GM21360 (cell line): ENCODE data around the gene LMAN2.

Experiments used
- ATAC-seq: cut with Tn5 transposase; IDR thresholded peaks from one replicate; pipeline ENCODE4 v1.9.1; 2021; ENCODE audit warnings: mild to moderate bottlenecking, moderate library complexity; ENCODE audit not compliant: unreplicated experiment

The LMAN2 gene

GRCh38 chr5:177328545-177329231 lies 22.8 kb downstream of the LMAN2 start:
- ATAC-seq = no peak

DNA sequence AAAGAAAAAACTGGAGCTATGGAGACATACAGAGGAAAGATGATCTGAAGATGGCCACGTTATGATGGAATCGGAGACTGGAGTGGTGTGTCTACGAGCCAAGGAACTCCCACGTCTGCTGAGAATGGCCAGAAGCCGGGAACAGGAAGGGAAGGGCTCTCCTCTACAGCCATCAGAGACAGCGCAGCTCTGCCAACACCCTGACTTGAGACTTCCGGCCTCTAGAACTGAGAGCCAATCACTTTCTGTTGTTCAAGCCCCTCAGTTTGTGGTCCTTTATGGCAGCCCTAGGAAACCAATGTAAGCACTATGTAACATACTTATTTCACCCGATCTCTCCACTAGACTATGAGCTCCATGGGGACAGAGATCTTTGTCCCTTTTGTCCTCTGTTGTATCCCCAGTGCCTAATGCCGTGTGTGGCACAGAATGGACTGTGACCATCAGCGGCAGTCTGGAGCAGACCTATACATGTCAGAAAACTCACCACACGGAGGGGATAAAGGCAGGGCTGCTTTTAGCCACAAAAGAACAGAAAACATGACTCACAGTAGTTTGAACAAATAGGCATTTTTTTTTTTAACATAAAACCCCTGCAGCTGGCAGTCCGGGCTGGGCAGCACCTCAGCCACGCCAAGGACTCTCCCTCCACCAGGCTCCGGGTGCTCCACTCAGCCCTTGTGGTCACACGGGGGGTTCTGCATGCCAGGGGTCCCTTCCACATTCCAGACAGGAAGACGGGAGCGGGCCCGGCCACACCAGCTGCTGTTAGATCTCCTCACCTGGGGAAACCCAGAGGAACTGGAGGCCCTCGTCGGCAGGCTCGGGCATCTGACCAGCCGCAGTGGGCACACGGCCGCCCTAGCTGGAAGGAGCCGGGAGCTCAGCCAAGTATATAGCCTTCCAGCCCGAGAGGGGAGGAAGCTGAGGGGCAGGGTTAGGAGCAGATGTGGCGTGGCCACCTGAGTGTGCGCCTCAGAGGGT lies 23.6 kb downstream of the LMAN2 start:
- no peak for ATAC-seq

DNA sequence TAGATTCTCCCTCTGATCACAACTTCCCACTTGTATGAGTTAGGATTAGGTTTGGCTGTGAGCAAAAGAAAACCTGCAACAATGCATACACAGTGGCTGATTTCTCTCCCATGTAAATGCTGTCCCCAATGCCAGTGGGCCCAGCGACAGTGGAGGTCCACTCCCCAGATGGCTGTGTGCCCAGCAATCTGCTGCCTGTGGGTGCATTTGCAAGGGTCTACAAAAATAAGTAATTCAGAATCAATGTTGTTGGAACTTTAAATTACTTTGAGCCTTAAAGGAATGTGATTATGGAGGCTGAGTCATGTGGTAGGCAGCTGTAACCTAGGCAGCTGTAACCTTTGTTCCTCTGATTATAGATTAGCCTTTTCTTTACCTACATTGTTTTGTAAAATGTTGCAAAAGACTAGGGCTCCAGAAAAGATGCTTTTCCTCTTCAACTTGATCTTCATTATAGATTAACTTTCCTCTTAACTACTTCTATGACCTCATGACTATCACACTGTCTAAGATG lies 25.5 kb downstream of the LMAN2 start:
- ATAC-seq = no peak

GRCh38 chr5:177320879-177321278 lies 30.6 kb downstream of the LMAN2 start:
- ATAC-seq = no peak

GRCh38 chr5:177319913-177320588 lies 31.4 kb downstream of the LMAN2 start:
- ATAC-seq = no peak

- no peak for ATAC-seq
Observed at GRCh38 chr5:177317959-177318377, 33.5 kb downstream of the LMAN2 start.

GRCh38 chr5:177316005-177316404 lies 35.5 kb downstream of the LMAN2 start:
- ATAC-seq = no peak

DNA sequence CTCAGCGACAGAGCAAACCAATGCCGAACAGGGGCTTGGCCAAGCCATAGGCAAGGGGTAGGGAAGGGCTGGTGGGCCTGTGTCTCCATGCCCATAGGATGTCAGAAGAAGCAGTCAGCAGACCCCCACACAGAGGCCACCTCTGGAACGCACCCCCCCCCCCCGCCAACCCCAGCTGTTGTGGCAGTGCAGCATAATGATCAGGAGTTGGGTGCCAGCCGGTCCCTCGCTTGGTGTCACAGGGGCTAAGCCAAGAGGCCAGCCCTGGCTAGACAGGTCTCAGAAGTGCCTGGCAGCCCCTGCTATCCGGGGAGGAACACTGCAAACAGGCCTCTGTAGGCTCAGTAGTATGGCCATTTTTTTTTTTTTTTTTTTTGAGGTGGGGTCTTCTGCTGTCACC lies 36.1 kb downstream of the LMAN2 start:
- ATAC-seq = no peak

- no peak for ATAC-seq
Observed at GRCh38 chr5:177314376-177315342, 36.8 kb downstream of the LMAN2 start.

- no peak for ATAC-seq
Observed at GRCh38 chr5:177313561-177314259, 37.8 kb downstream of the LMAN2 start.

- ATAC-seq = peak; percentile 25
Observed at GRCh38 chr5:177312649-177313181, 38.8 kb downstream of the LMAN2 start.

DNA sequence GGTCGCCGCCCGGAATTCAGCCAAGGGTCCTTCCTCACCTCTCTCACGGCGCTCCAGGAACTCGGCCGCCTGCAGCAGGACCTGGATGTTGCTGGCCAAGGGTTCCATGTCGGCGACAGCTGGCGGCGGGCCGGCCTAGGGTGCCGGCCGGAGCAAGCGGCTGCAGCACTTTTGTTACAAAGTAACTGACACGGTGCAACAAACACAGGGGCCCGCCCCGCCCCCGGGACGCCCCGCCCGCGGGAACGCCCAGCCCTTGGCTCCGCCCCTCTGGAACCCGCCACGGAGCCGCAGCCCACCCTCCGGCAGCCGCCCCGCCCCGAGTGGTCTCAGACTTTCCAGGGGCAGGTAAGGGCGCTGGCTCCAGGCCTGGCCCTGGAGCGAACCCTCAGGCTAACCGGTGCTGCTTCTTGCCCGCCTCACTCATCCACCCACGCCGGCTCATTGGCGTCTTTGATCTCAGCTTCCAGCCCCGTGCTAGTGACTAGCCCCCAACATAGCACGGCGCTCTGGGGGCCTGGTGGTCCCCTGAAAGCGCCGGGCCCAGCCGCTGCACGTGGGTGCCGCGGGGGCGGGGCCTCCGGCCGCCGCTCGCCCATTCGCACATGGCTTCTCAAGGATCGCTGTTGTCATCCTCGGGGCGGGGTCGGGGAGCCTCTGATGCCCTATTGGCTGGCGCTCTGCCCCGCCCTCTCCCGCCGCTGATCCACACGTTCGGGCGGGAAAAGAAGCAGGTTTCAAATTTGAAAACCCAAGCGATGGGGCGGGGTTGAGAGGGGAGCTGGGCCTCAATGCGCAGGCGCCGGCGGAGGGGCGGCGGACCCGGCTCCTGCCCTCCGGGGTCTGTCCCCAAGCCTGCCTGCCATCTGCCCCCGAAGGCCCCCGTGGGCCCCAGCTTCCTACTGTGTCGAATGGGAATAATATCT lies 39.5 kb downstream of the LMAN2 start, which contains the start of gene MXD3:
TSS of gene MXD3 (minus strand) at position 176 of the 926 bp plus-strand sequence. CDS start at position 108, 68 bp downstream.
- ATAC-seq = peak; percentile 69

- no peak for ATAC-seq
Observed at GRCh38 chr5:177311392-177311722, 40.1 kb downstream of the LMAN2 start.

- no peak for ATAC-seq
Observed at GRCh38 chr5:177310757-177311391, 40.6 kb downstream of the LMAN2 start.

DNA sequence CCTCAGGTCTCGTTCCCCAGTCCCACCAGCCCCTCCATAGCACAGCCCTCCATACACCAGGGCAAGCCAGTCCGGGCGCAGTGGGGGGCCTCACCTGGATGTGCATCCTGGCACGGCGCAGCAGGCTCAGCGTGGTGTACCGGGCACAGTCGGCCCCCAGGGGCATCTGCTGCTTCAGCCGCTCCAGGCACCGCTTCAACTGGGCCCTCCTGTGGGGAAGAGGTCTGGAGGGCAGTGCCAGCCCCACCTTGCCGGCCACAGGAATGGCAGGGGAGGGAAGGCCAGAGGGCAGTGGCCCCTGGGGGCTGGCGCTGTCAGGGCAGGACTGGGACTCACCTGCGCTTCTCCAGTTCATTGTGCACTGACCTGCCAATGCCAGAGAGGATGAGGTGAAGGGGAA lies 41.1 kb downstream of the LMAN2 start:
- ATAC-seq = no peak

GRCh38 chr5:177309351-177310191 lies 41.9 kb downstream of the LMAN2 start:
- no peak for ATAC-seq

- no peak for ATAC-seq
Observed at GRCh38 chr5:177308740-177309139, 42.7 kb downstream of the LMAN2 start.
